WTC11 (cell line): ENCODE measurements around the gene CORO1C. TPM values are rescaled to one million over a fixed set of nuclear protein-coding genes. Genes with fewer than 3 reads are reported as not detected.

Experiments used
- ATAC-seq: fragments of 200-7000 bp; cut with Tn5 transposase; 2 replicates; pipeline ENCODE4 v1.10.0; 2021; ENCODE audit warnings: mild to moderate bottlenecking, moderate library complexity
- CTCF ChIA-PET: fragments of 300-600 bp; sonication (Branson Sonifier 250); formaldehyde crosslinking; loops from one replicate; lab custom pipeline; 2021; ENCODE audit warnings: antibody characterized with exemption; lab: Charles Lee
- POLR2A ChIA-PET: fragments of 350-600 bp; sonication (Branson Sonifier 250); formaldehyde crosslinking; loops from one replicate; lab custom pipeline; 2021; ENCODE audit warnings: antibody characterized with exemption; lab: Charles Lee
- DNase-seq: peaks from one replicate; pipeline ENCODE4 v3.0.0; 2021; ENCODE audit warnings: low spot score
- H3K27ac Mint-ChIP-seq: 2 replicates; pipeline ENCODE4 v1.8.0; 2021; ENCODE audit warnings: mixed read lengths
- H3K27me3 Mint-ChIP-seq: 2 replicates; pipeline ENCODE4 v1.8.0; 2021; ENCODE audit warnings: low read depth, mild to moderate bottlenecking, moderate library complexity, mixed read lengths
- H3K36me3 Mint-ChIP-seq: 2 replicates; pipeline ENCODE4 v1.8.0; 2021; ENCODE audit warnings: mixed read lengths
- H3K4me1 Mint-ChIP-seq: 2 replicates; pipeline ENCODE4 v1.8.0; 2022; ENCODE audit warnings: mixed read lengths
- H3K4me3 Mint-ChIP-seq: 2 replicates; pipeline ENCODE4 v1.8.0; 2021; ENCODE audit warnings: mild to moderate bottlenecking, moderate library complexity, mixed read lengths
- H3K9me3 Mint-ChIP-seq: 2 replicates; pipeline ENCODE4 v1.8.0; 2021; ENCODE audit warnings: mixed read lengths
- AR ChIP-seq: fragments of 250-450 bp; sonication (Bioruptor Pico); IDR thresholded peaks from 2 replicates; pipeline ENCODE4 v1.9.0; 2021; ENCODE audit warnings: mild to moderate bottlenecking
- ATF6 ChIP-seq: sonication (generic); formaldehyde crosslinking; IDR thresholded peaks from 2 replicates; pipeline ENCODE4 v1.8.1; 2023; ENCODE audit warnings: mild to moderate bottlenecking, missing genetic modification reagents
- ELF4 ChIP-seq: sonication (generic); formaldehyde crosslinking; IDR thresholded peaks from 2 replicates; pipeline ENCODE4 v1.8.1; 2022; ENCODE audit warnings: low read depth, mild to moderate bottlenecking, moderate library complexity, missing genetic modification reagents
- ETV6 ChIP-seq: sonication (generic); formaldehyde crosslinking; IDR thresholded peaks from 2 replicates; pipeline ENCODE4 v1.8.1; 2022; ENCODE audit warnings: mild to moderate bottlenecking, missing genetic modification reagents
- FOXK1 ChIP-seq: sonication (generic); formaldehyde crosslinking; IDR thresholded peaks from 2 replicates; pipeline ENCODE4 v1.8.0; 2022; ENCODE audit warnings: mild to moderate bottlenecking, moderate library complexity, missing genetic modification reagents
- GRHL2 ChIP-seq: fragments of 250-450 bp; sonication (Bioruptor Pico); IDR thresholded peaks from 2 replicates; pipeline ENCODE4 v1.8.0; 2022; ENCODE audit warnings: mild to moderate bottlenecking, moderate library complexity; ENCODE audit not compliant: insufficient replicate concordance, severe bottlenecking
- GTF2I ChIP-seq: fragments of 250-450 bp; sonication (Bioruptor Pico); conservative IDR thresholded peaks from 2 replicates; pipeline ENCODE4 v1.4.0; 2021; ENCODE audit warnings: mild to moderate bottlenecking
- IRF2 ChIP-seq: sonication (generic); formaldehyde crosslinking; IDR thresholded peaks from 2 replicates; pipeline ENCODE4 v1.8.0; 2022; ENCODE audit warnings: low read depth, missing genetic modification reagents, borderline replicate concordance
- MYBL2 ChIP-seq: sonication (generic); formaldehyde crosslinking; IDR thresholded peaks from 2 replicates; pipeline ENCODE4 v1.8.1; 2023; ENCODE audit warnings: mild to moderate bottlenecking, moderate library complexity, missing genetic modification reagents
- NFE2L1 ChIP-seq: sonication (generic); formaldehyde crosslinking; IDR thresholded peaks from 2 replicates; pipeline ENCODE4 v1.8.1; 2023; ENCODE audit warnings: missing genetic modification reagents
- STAT6 ChIP-seq: sonication (generic); formaldehyde crosslinking; conservative IDR thresholded peaks from 2 replicates; pipeline ENCODE4 v1.8.1; 2023; ENCODE audit warnings: mild to moderate bottlenecking, low read depth, missing genetic modification reagents, moderate library complexity
- USF2 ChIP-seq: sonication (generic); formaldehyde crosslinking; IDR thresholded peaks from 2 replicates; pipeline ENCODE4 v1.8.1; 2023; ENCODE audit warnings: mild to moderate bottlenecking, missing genetic modification reagents, moderate library complexity
- ZNF219 ChIP-seq: sonication (generic); formaldehyde crosslinking; IDR thresholded peaks from 2 replicates; pipeline ENCODE4 v1.8.0; 2023; ENCODE audit warnings: missing genetic modification reagents, mild to moderate bottlenecking, borderline replicate concordance
- total RNA-seq: library from RNA; stranded (reverse); gene quantifications from 3 replicates; pipeline ENCODE4 v1.2.3, GENCODE V29; 2021
- TF ChIP-seq, protein P1 (sequence below): sonication (generic); formaldehyde crosslinking; IDR thresholded peaks from 2 replicates; pipeline ENCODE4 v1.8.0; 2022; ENCODE audit warnings: mild to moderate bottlenecking, missing genetic modification reagents
- TF ChIP-seq, protein P2 (sequence below): fragments of 250-450 bp; sonication (Bioruptor Pico); IDR thresholded peaks from 2 replicates; pipeline ENCODE4 v1.9.0; 2021; ENCODE audit warnings: moderate library complexity, mild to moderate bottlenecking, inconsistent platforms, borderline replicate concordance
- TF ChIP-seq, protein P3 (sequence below): sonication (generic); formaldehyde crosslinking; IDR thresholded peaks from 2 replicates; pipeline ENCODE4 v1.8.1; 2022; ENCODE audit warnings: mild to moderate bottlenecking, moderate library complexity, missing genetic modification reagents
- TF ChIP-seq, protein P4 (sequence below): sonication (generic); formaldehyde crosslinking; IDR thresholded peaks from 2 replicates; pipeline ENCODE4 v1.8.1; 2022; ENCODE audit warnings: missing genetic modification reagents, borderline replicate concordance
- TF ChIP-seq, protein P5 (sequence below): sonication (generic); formaldehyde crosslinking; IDR thresholded peaks from 2 replicates; pipeline ENCODE4 v1.8.1; 2022; ENCODE audit warnings: low read depth, mild to moderate bottlenecking, moderate library complexity, missing genetic modification reagents, borderline replicate concordance

CORO1C gene
- total RNA-seq, 1 experiment from 2014 or later = 113 TPM

DNA sequence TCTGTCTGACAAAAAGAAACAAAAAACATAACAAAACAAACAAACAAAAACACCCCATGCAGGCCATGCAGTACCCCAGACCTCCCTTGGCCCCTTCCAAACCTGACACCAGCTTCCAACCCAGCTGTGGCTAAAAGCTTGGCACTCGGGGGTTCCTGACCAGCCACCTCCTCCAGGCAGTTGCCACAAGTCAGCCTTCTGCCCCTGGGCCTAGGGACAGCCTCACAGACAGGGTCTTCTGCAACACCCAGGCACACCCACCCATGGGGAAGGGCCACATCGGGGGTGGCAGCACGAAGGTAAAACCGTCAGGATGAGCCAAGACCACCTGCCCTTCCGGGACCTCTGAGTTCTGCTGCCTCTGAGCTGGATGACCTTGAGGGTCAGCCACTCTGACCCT is 122.7 kb downstream of the CORO1C start:
- H3K4me1 Mint-ChIP-seq = peaks cover 22% of the 10 kb centered on the region
- DNase-seq (no peak), ATAC-seq (no peak)
- H3K9me3 Mint-ChIP-seq = no peaks in the 10 kb centered on the region
- H3K27me3 Mint-ChIP-seq = peaks cover 2% of the 10 kb centered on the region; the same call in 1 of the 2 replicates
- H3K27ac Mint-ChIP-seq = no peak overlapping the region
- POLR2A ChIA-PET = no interaction called here
- CTCF ChIA-PET = interaction anchor here (2.2 to 2.5 kb wide), 2 partner anchors 9 to 10 kb away, joined by 7 to 11 read pairs; no protein-coding TSS in a partner anchor
- no peaks in the 10 kb centered on the region for H3K36me3 Mint-ChIP-seq
- no peak overlapping the region for H3K4me3 Mint-ChIP-seq
- TF ChIP-seq AR (CRISPR knock-in tag) (no peak), NFE2L1 (CRISPR knock-in tag) (no peak), FOXK1 (CRISPR knock-in tag) (no peak), ATF6 (CRISPR knock-in tag) (no peak), GTF2I (CRISPR knock-in tag) (no peak), STAT6 (CRISPR knock-in tag) (no peak), ELF4 (no peak), USF2 (CRISPR knock-in tag) (no peak), ZNF219 (CRISPR knock-in tag) (no peak), GRHL2 (CRISPR knock-in tag) (no peak), IRF2 (no peak), MYBL2 (CRISPR knock-in tag) (no peak), ETV6 (CRISPR knock-in tag) (no peak)
- TF ChIP-seq, protein P1, sequence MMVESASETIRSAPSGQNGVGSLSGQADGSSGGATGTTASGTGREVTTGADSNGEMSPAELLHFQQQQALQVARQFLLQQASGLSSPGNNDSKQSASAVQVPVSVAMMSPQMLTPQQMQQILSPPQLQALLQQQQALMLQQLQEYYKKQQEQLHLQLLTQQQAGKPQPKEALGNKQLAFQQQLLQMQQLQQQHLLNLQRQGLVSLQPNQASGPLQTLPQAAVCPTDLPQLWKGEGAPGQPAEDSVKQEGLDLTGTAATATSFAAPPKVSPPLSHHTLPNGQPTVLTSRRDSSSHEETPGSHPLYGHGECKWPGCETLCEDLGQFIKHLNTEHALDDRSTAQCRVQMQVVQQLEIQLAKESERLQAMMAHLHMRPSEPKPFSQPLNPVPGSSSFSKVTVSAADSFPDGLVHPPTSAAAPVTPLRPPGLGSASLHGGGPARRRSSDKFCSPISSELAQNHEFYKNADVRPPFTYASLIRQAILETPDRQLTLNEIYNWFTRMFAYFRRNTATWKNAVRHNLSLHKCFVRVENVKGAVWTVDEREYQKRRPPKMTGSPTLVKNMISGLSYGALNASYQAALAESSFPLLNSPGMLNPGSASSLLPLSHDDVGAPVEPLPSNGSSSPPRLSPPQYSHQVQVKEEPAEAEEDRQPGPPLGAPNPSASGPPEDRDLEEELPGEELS (CRISPR knock-in tag) = no peak
- TF ChIP-seq, protein P2, sequence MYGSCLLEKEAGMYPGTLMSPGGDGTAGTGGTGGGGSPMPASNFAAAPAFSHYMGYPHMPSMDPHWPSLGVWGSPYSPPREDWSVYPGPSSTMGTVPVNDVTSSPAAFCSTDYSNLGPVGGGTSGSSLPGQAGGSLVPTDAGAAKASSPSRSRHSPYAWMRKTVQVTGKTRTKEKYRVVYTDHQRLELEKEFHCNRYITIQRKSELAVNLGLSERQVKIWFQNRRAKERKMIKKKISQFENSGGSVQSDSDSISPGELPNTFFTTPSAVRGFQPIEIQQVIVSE (CRISPR knock-in tag) = no peak
- TF ChIP-seq, protein P3, sequence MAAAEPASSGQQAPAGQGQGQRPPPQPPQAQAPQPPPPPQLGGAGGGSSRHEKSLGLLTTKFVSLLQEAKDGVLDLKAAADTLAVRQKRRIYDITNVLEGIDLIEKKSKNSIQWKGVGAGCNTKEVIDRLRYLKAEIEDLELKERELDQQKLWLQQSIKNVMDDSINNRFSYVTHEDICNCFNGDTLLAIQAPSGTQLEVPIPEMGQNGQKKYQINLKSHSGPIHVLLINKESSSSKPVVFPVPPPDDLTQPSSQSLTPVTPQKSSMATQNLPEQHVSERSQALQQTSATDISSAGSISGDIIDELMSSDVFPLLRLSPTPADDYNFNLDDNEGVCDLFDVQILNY = no peak
- TF ChIP-seq, protein P4, sequence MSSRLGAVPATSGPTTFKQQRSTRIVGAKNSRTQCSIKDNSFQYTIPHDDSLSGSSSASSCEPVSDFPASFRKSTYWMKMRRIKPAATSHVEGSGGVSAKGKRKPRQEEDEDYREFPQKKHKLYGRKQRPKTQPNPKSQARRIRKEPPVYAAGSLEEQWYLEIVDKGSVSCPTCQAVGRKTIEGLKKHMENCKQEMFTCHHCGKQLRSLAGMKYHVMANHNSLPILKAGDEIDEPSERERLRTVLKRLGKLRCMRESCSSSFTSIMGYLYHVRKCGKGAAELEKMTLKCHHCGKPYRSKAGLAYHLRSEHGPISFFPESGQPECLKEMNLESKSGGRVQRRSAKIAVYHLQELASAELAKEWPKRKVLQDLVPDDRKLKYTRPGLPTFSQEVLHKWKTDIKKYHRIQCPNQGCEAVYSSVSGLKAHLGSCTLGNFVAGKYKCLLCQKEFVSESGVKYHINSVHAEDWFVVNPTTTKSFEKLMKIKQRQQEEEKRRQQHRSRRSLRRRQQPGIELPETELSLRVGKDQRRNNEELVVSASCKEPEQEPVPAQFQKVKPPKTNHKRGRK (CRISPR knock-in tag) = no peak
- TF ChIP-seq, protein P5, sequence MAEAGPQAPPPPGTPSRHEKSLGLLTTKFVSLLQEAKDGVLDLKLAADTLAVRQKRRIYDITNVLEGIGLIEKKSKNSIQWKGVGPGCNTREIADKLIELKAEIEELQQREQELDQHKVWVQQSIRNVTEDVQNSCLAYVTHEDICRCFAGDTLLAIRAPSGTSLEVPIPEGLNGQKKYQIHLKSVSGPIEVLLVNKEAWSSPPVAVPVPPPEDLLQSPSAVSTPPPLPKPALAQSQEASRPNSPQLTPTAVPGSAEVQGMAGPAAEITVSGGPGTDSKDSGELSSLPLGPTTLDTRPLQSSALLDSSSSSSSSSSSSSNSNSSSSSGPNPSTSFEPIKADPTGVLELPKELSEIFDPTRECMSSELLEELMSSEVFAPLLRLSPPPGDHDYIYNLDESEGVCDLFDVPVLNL = no peak
